ENCODE measurements around the gene CLIC1. TPM values are rescaled to one million over a fixed set of nuclear protein-coding genes. Genes with fewer than 3 reads are reported as not detected.
A peak's percentile ranks its signal among the peaks of the same experiment; 100 is the strongest.

Gene CLIC1
- total RNA-seq, 1 experiment from 2014 or later = 374 TPM

- intact Hi-C loops (cut with micrococcal nuclease; ENCODE audit: unreplicated experiment) = no loop called here
- Histone ChIP-seq H3K9me3 (no peaks in the 10 kb centered on the region), H3K4me3 (ENCODE audit: low read depth, low read length) (no peak overlapping the region), H3K27me3 (replicated peaks; ENCODE audit: control insufficient read depth, insufficient read depth, low read length) (no peaks in the 10 kb centered on the region), H3K36me3 (ENCODE audit: control insufficient read depth, insufficient read depth, low read length) (no peaks in the 10 kb centered on the region), H3K4me1 (peaks cover 23% of the 10 kb centered on the region)
- H3K4me1 Mint-ChIP-seq (ENCODE audit: low read depth, unreplicated experiment) = peaks cover 5% of the 10 kb centered on the region
- no peak overlapping the region for H3K4me3 Mint-ChIP-seq (ENCODE audit: unreplicated experiment)
- BruUV-seq (replicated peaks) = no TSS peak
- peak overlapping the region; percentile 59 for H3K27ac Mint-ChIP-seq (ENCODE audit: unreplicated experiment)
- TF ChIP-seq CTCF (IDR thresholded peaks at IDR 0.05; ENCODE audit: insufficient read depth in 1 of 2, low read depth in 1 of 2, low read length in 1 of 2, severe bottlenecking in 1 of 2, unreplicated experiment in 1 of 2) = no peak
- no peak for DNase-seq
- H3K27me3 Mint-ChIP-seq (ENCODE audit: insufficient read depth, unreplicated experiment) = no peaks in the 10 kb centered on the region
- ChIA-PET CTCF (no interaction called here), POLR2A (no interaction called here)
- peaks cover 28% of the 10 kb centered on the region for H3K36me3 Mint-ChIP-seq (ENCODE audit: insufficient read depth, unreplicated experiment)
- H3K9me3 Mint-ChIP-seq (ENCODE audit: unreplicated experiment) = no peaks in the 10 kb centered on the region
Observed at GRCh38 chr6:31776485-31776988, 40.2 kb upstream of the CLIC1 start.

GRCh38 chr6:31775633-31776484, 39.5 kb upstream of the CLIC1 start:
- Mint-ChIP-seq H3K36me3 (ENCODE audit: insufficient read depth, unreplicated experiment) (peaks cover 22% of the 10 kb centered on the region), H3K9me3 (ENCODE audit: unreplicated experiment) (no peaks in the 10 kb centered on the region), H3K4me1 (ENCODE audit: low read depth, unreplicated experiment) (peaks cover 5% of the 10 kb centered on the region), H3K27me3 (ENCODE audit: insufficient read depth, unreplicated experiment) (no peaks in the 10 kb centered on the region), H3K27ac (ENCODE audit: unreplicated experiment) (peak overlapping the region; percentile 59), H3K4me3 (ENCODE audit: unreplicated experiment) (no peak overlapping the region)
- no TSS peak for BruUV-seq (replicated peaks)
- Histone ChIP-seq H3K9me3 (no peaks in the 10 kb centered on the region), H3K4me1 (peaks cover 23% of the 10 kb centered on the region), H3K4me3 (ENCODE audit: low read depth, low read length) (no peak overlapping the region), H3K27me3 (replicated peaks; ENCODE audit: control insufficient read depth, insufficient read depth, low read length) (no peaks in the 10 kb centered on the region), H3K36me3 (ENCODE audit: control insufficient read depth, insufficient read depth, low read length) (no peaks in the 10 kb centered on the region)
- intact Hi-C loops (cut with micrococcal nuclease; ENCODE audit: unreplicated experiment) = no loop called here
- ChIA-PET CTCF (interaction anchor here (0.6 to 1.0 kb wide), 2 partner anchors 16 to 198 kb away, joined by 4 to 5 read pairs; no protein-coding TSS in a partner anchor), POLR2A (interaction anchor here (1.8 kb wide), 1 partner anchor 51 kb away, joined by 8 read pairs; the partner anchor contains the start of gene HSPA1B)
- no peak for TF ChIP-seq CTCF (IDR thresholded peaks at IDR 0.05; ENCODE audit: insufficient read depth in 1 of 2, low read depth in 1 of 2, low read length in 1 of 2, severe bottlenecking in 1 of 2, unreplicated experiment in 1 of 2)
- DNase-seq = no peak

- intact Hi-C loops (cut with micrococcal nuclease; ENCODE audit: unreplicated experiment) = no loop called here
- no peak overlapping the region for H3K4me3 Mint-ChIP-seq (ENCODE audit: unreplicated experiment)
- peaks cover 5% of the 10 kb centered on the region for H3K4me1 Mint-ChIP-seq (ENCODE audit: low read depth, unreplicated experiment)
- no peaks in the 10 kb centered on the region for H3K27me3 Mint-ChIP-seq (ENCODE audit: insufficient read depth, unreplicated experiment)
- Histone ChIP-seq H3K4me3 (ENCODE audit: low read depth, low read length) (no peak overlapping the region), H3K9me3 (no peaks in the 10 kb centered on the region), H3K4me1 (peaks cover 23% of the 10 kb centered on the region), H3K36me3 (ENCODE audit: control insufficient read depth, insufficient read depth, low read length) (no peaks in the 10 kb centered on the region), H3K27me3 (replicated peaks; ENCODE audit: control insufficient read depth, insufficient read depth, low read length) (no peaks in the 10 kb centered on the region)
- no TSS peak for BruUV-seq (replicated peaks)
- H3K27ac Mint-ChIP-seq (ENCODE audit: unreplicated experiment) = no peak overlapping the region
- peaks cover 16% of the 10 kb centered on the region for H3K36me3 Mint-ChIP-seq (ENCODE audit: insufficient read depth, unreplicated experiment)
- DNase-seq = no peak
- POLR2A ChIA-PET = interaction anchor here (1.8 kb wide), 1 partner anchor 52 kb away, joined by 8 read pairs; the partner anchor contains the start of gene HSPA1B
- CTCF ChIA-PET = interaction anchor here (0.6 to 1.0 kb wide), 2 partner anchors 16 to 197 kb away, joined by 4 to 5 read pairs; no protein-coding TSS in a partner anchor
- no peak for TF ChIP-seq CTCF (IDR thresholded peaks at IDR 0.05; ENCODE audit: insufficient read depth in 1 of 2, low read depth in 1 of 2, low read length in 1 of 2, severe bottlenecking in 1 of 2, unreplicated experiment in 1 of 2)
- no peaks in the 10 kb centered on the region for H3K9me3 Mint-ChIP-seq (ENCODE audit: unreplicated experiment)
Observed at GRCh38 chr6:31775184-31775583, 38.9 kb upstream of the CLIC1 start.
